T-helper 22 cell (primary cell): ENCODE results near the gene CSF3.

Source experiments
- DNase-seq: peaks from one replicate; pipeline ENCODE4 v3.0.0-alpha.2; 2020; ENCODE audit warnings: low read depth

CSF3 gene

GRCh38 chr17:40015005-40015997 is at the start of gene CSF3:
Gene CSF3, plus strand, starts transcription at chr17:40015440. Its CDS starts 35 bp downstream, at chr17:40015475.
- no peak for DNase-seq

- no peak for DNase-seq
Measured at GRCh38 chr17:39966771-39967170, 48.5 kb upstream of the CSF3 start.

GRCh38 chr17:39968761-39969160 is 46.5 kb upstream of the CSF3 start:
- no peak for DNase-seq

- no peak for DNase-seq
Measured at GRCh38 chr17:39969375-39969774, 45.9 kb upstream of the CSF3 start.

GRCh38 chr17:39970157-39970692 is 45.0 kb upstream of the CSF3 start:
- DNase-seq, result no peak

- no peak for DNase-seq
Measured at GRCh38 chr17:39971076-39971603, 44.1 kb upstream of the CSF3 start.

GRCh38 chr17:39972271-39972670 is 43.0 kb upstream of the CSF3 start:
- DNase-seq, result no peak

GRCh38 chr17:39973496-39973895 is 41.7 kb upstream of the CSF3 start:
- DNase-seq, result no peak

- no peak for DNase-seq
Measured at GRCh38 chr17:39974433-39974832, 40.8 kb upstream of the CSF3 start.

GRCh38 chr17:39975801-39976200 is 39.4 kb upstream of the CSF3 start:
- DNase-seq, result no peak

GRCh38 chr17:39979016-39979670 is 36.1 kb upstream of the CSF3 start:
- no peak for DNase-seq

GRCh38 chr17:39979893-39980350 is 35.3 kb upstream of the CSF3 start:
- no peak for DNase-seq

- DNase-seq, result peak; percentile 97
Measured at GRCh38 chr17:39980351-39981206, 34.7 kb upstream of the CSF3 start, which contains the start of gene PSMD3. Gene PSMD3, plus strand, starts transcription at chr17:39980807. Its CDS starts 164 bp downstream, at chr17:39980971.

- DNase-seq, result no peak
Measured at GRCh38 chr17:39981207-39981741, 34.0 kb upstream of the CSF3 start.

GRCh38 chr17:39981766-39982375 is 33.4 kb upstream of the CSF3 start:
- no peak for DNase-seq

- no peak for DNase-seq
Measured at GRCh38 chr17:39988206-39988810, 26.9 kb upstream of the CSF3 start.

- no peak for DNase-seq
Measured at GRCh38 chr17:39994448-39994847, 20.8 kb upstream of the CSF3 start.

- no peak for DNase-seq
Measured at GRCh38 chr17:39995438-39995837, 19.8 kb upstream of the CSF3 start.

GRCh38 chr17:39996162-39996561 is 19.1 kb upstream of the CSF3 start:
- DNase-seq, result no peak

- no peak for DNase-seq
Measured at GRCh38 chr17:39996800-39997199, 18.4 kb upstream of the CSF3 start.
